BE2C (cell line): ENCODE results near the gene CUZD1.

Source experiments
- DNase-seq: peaks from one replicate; pipeline ENCODE4 v3.0.0-alpha.2; 2020
- H3K27me3 ChIP-seq: fragments of 250-450 bp; sonication (Bioruptor Pico); 2 replicates; pipeline ENCODE4 v1.5.1; 2020; ENCODE audit warnings: mild to moderate bottlenecking
- H3K36me3 ChIP-seq: fragments of 250-450 bp; sonication (Bioruptor Pico); 2 replicates; pipeline ENCODE4 v1.5.1; 2020; ENCODE audit warnings: mild to moderate bottlenecking
- H3K4me1 ChIP-seq: fragments of 250-450 bp; sonication (Bioruptor Pico); 2 replicates; pipeline ENCODE4 v1.5.1; 2020
- H3K4me3 ChIP-seq: 2 replicates; pipeline ENCODE4 v1.5.1; 2011; ENCODE audit warnings: low read depth, low read length
- H3K9me3 ChIP-seq: fragments of 250-450 bp; sonication (Bioruptor Pico); 2 replicates; pipeline ENCODE4 v1.5.1; 2020
- TF ChIP-seq, protein P1 (sequence below): IDR thresholded peaks from 2 replicates; pipeline ENCODE4 v1.5.1; 2012; ENCODE audit warnings: mild to moderate bottlenecking, low read depth, low read length

The CUZD1 gene

DNA sequence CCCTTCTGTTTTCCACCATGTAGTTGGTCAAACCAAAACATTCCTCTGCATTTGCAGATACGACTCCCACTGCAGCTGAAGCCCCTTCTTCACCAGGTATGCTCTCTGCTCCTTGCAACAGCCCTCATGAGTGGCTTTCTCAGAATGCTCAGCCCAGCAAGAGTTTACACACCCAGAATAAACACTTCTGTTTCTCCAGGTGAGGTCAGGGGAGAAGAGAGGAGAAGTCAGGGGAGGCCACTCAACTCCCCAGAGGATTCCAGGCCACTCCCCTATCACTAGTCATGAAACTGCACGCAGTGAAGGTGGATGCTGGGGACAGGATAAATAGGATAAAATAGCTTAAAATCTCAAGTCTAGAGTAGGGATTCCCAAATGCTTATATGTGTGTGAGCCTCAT, 31.2 kb downstream of the CUZD1 start:
- Histone ChIP-seq H3K4me3 (no peak overlapping the region), H3K9me3 (no peaks in the 10 kb centered on the region), H3K4me1 (no peaks in the 10 kb centered on the region), H3K27me3 (no peaks in the 10 kb centered on the region), H3K36me3 (no peaks in the 10 kb centered on the region)
- TF ChIP-seq, protein P1, sequence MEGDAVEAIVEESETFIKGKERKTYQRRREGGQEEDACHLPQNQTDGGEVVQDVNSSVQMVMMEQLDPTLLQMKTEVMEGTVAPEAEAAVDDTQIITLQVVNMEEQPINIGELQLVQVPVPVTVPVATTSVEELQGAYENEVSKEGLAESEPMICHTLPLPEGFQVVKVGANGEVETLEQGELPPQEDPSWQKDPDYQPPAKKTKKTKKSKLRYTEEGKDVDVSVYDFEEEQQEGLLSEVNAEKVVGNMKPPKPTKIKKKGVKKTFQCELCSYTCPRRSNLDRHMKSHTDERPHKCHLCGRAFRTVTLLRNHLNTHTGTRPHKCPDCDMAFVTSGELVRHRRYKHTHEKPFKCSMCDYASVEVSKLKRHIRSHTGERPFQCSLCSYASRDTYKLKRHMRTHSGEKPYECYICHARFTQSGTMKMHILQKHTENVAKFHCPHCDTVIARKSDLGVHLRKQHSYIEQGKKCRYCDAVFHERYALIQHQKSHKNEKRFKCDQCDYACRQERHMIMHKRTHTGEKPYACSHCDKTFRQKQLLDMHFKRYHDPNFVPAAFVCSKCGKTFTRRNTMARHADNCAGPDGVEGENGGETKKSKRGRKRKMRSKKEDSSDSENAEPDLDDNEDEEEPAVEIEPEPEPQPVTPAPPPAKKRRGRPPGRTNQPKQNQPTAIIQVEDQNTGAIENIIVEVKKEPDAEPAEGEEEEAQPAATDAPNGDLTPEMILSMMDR = no peak
- no peak for DNase-seq

DNA sequence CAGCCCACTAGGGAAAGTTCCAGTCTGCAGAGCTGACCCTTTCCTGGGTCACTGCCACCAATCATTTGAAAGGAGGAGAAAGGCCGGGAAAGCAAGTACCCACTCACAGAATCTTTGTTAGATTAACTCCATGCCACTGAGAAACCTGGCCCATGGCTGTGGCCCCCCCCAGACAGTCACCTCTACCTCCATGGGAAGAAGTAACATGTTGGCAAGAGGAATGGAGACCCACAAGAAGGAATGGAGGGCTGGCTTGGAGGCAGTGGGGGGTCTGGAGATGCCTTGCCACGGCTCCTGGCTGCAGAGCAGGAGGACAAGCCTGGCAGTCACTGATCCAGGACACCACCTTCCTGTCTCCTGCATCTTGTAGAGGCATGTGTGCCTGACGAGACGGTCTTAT, 32.9 kb downstream of the CUZD1 start:
- TF ChIP-seq, protein P1 = no peak
- no peaks in the 10 kb centered on the region for H3K36me3 ChIP-seq
- no peaks in the 10 kb centered on the region for H3K4me1 ChIP-seq
- H3K27me3 ChIP-seq = no peaks in the 10 kb centered on the region
- DNase-seq = no peak
- no peaks in the 10 kb centered on the region for H3K9me3 ChIP-seq
- H3K4me3 ChIP-seq = no peak overlapping the region

DNA sequence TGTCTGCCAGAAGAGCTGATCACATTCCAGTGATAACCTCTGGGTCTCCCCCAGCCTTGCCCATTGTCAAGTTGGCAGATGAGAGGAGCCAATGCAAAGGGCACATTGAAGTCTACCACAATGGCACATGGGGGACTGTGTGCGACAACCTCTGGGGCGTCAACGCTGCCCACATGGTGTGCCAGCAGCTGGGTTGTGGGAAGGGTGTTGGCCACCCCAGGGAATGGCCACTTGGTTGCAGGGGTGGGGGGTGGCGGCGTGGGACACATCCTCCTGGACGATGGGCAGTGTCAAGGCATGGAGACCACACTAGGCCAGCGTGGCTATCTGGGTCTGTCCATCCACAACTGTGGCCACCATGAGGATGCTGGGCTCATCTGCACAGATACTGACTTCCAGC, 43.4 kb downstream of the CUZD1 start:
- no peak overlapping the region for H3K4me3 ChIP-seq
- no peak for DNase-seq
- H3K9me3 ChIP-seq = no peaks in the 10 kb centered on the region
- H3K4me1 ChIP-seq = no peaks in the 10 kb centered on the region
- no peaks in the 10 kb centered on the region; the same call in 1 of the 2 replicates for H3K27me3 ChIP-seq
- TF ChIP-seq, protein P1 = no peak
- H3K36me3 ChIP-seq = no peaks in the 10 kb centered on the region

DNA sequence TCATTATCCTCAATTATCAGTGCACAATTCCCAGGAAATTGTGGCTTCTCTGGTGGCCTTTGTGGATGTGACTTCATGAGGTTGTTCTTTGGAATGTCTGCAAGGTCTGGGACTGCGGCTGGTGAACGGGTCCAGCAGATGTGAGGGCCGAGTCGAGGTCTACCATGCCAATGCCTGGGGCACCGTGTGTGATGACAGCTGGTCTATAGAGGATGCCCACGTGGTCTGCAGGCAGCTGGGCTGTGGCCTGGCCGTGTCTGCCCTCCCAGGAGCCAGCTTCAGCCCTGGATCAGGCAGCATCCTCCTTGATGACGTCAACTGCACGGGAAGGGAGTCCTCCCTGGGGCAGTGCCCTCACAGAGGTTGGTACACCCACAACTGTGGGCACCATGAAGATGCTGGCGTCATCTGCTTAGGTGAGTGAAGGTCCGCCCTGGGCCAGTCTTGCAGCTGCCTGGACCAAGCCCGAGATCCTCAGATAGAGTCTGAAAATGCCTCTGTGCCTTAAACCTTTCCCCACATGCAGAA, 46.9 kb downstream of the CUZD1 start:
- no peaks in the 10 kb centered on the region for H3K4me1 ChIP-seq
- H3K4me3 ChIP-seq = no peak overlapping the region
- TF ChIP-seq, protein P1 = no peak
- DNase-seq = no peak
- H3K9me3 ChIP-seq = no peaks in the 10 kb centered on the region
- H3K36me3 ChIP-seq = no peaks in the 10 kb centered on the region
- no peaks in the 10 kb centered on the region for H3K27me3 ChIP-seq

DNA sequence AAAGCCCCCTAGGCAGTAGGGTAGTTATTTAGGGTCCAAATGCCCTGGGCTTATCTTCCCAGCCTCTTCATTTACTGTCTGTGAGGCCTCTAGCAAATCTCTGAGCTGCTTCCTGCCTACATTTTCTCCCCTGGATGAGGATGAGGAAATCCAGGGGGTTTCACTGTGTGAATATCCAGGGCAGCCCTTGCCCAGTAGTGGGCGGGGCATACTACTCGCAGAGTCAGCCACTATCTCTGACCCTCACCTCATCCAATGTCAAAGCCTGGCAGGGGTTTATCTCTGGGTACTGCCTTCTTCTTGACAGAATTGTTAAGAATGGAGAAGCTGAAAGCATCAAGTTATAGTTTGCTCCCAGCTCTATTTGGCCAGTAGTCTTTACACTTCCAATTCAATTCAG, 48.9 kb downstream of the CUZD1 start:
- DNase-seq = no peak
- no peaks in the 10 kb centered on the region for H3K36me3 ChIP-seq
- TF ChIP-seq, protein P1 = no peak
- H3K27me3 ChIP-seq = peaks cover 4% of the 10 kb centered on the region; the same call in 1 of the 2 replicates
- no peaks in the 10 kb centered on the region for H3K4me1 ChIP-seq
- no peaks in the 10 kb centered on the region for H3K9me3 ChIP-seq
- no peak overlapping the region for H3K4me3 ChIP-seq

DNA sequence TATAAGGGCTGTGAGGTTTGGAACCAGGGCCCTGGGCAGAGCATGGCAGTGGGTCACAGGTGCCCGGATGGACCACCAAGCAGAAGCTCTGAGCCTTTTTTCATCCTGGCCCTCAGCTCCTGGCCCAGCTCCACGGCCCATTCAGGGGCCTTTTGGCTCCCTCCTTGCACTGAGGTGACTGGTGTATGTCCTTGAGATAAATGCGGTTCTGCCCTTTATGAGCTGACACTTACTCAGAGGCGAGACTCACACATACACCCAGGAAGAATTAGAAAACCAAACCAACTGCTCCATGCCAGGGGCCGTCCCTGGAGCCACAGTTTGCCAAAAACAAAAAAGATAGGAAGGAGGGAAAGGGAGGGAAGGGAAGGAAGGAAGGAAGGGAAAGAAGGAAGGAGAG, 49.7 kb downstream of the CUZD1 start:
- Histone ChIP-seq H3K9me3 (no peaks in the 10 kb centered on the region), H3K4me1 (no peaks in the 10 kb centered on the region), H3K4me3 (no peak overlapping the region), H3K27me3 (peaks cover 4% of the 10 kb centered on the region; the same call in 1 of the 2 replicates), H3K36me3 (no peaks in the 10 kb centered on the region)
- TF ChIP-seq, protein P1 = no peak
- no peak for DNase-seq
